Liver (tissue), 9 donors: ENCODE measurements around the gene PDIA4. TPM values are rescaled to one million over a fixed set of nuclear protein-coding genes. Genes with fewer than 3 reads are reported as not detected.

ENCODE experiments used
- DNase-seq: peaks from one replicate; pipeline ENCODE4 v3.0.0-alpha.2; 2017; ENCODE audit warnings: low spot score
- H3K27ac ChIP-seq, 2 donors: one replicate each; pipeline ENCODE4 v1.7.0; 2013; ENCODE audit warnings: inconsistent platforms in 2 of 2, low read length in 2 of 2, control low read depth in 1 of 2, low read depth in 1 of 2, mild to moderate bottlenecking in 1 of 2
- H3K27me3 ChIP-seq, 4 donors: one replicate each; pipeline versions ENCODE4 v1.6.1 to v1.7.0; 2013; ENCODE audit warnings: low read length in 3 of 4, inconsistent platforms in 1 of 4, mild to moderate bottlenecking in 1 of 4, moderate library complexity in 1 of 4; ENCODE audit not compliant: control insufficient read depth in 4 of 4, insufficient read depth in 4 of 4
- H3K36me3 ChIP-seq, 4 donors: one replicate each; pipeline versions ENCODE4 v1.6.1 to v1.7.0; 2013; ENCODE audit warnings: low read length in 3 of 4, mild to moderate bottlenecking in 3 of 4, low read depth in 1 of 4, moderate library complexity in 1 of 4; ENCODE audit not compliant: control insufficient read depth in 4 of 4, insufficient read depth in 3 of 4
- H3K4me1 ChIP-seq, 4 donors: one replicate each; pipeline versions ENCODE4 v1.6.1 to v1.7.0; 2013; ENCODE audit warnings: low read length in 3 of 4, mild to moderate bottlenecking in 3 of 4, moderate library complexity in 1 of 4; ENCODE audit not compliant: control insufficient read depth in 4 of 4, insufficient read depth in 4 of 4
- H3K4me3 ChIP-seq, 3 donors: one replicate each; pipeline versions ENCODE4 v1.6.1 to v1.7.0; 2013; ENCODE audit warnings: low read length in 3 of 3, control low read depth in 1 of 3, low read depth in 1 of 3, mild to moderate bottlenecking in 1 of 3
- H3K9ac ChIP-seq, 2 donors: one replicate each; pipeline ENCODE4 v1.7.0; 2013; ENCODE audit warnings: low read length in 2 of 2, mild to moderate bottlenecking in 2 of 2, moderate library complexity in 2 of 2, control low read depth in 1 of 2, low read depth in 1 of 2
- H3K9me3 ChIP-seq, 4 donors: one replicate each; pipeline versions ENCODE4 v1.6.1 to v1.7.0; 2013; ENCODE audit warnings: low read length in 3 of 4; ENCODE audit not compliant: control insufficient read depth in 4 of 4
- EGR1 ChIP-seq, 2 donors: IDR thresholded peaks; 2 replicates each; pipeline ENCODE4 v1.6.1; 2016 to 2018; ENCODE audit warnings: antibody characterized with exemption in 2 of 2, low read depth in 2 of 2
- FOXA1 ChIP-seq: IDR thresholded peaks from 2 replicates; pipeline ENCODE4 v1.6.1; 2016; ENCODE audit warnings: antibody characterized with exemption
- FOXA2 ChIP-seq: IDR thresholded peaks from 2 replicates; pipeline ENCODE4 v1.6.1; 2016; ENCODE audit warnings: antibody characterized with exemption
- HNF4A ChIP-seq, 2 donors: conservative IDR thresholded peaks; 2 replicates each; pipeline ENCODE4 v1.6.1; 2016; ENCODE audit warnings: antibody characterized with exemption in 2 of 2, mild to moderate bottlenecking in 2 of 2
- HNF4G ChIP-seq: IDR thresholded peaks from 2 replicates; pipeline ENCODE4 v1.6.1; 2016; ENCODE audit warnings: antibody characterized with exemption
- JUND ChIP-seq, 2 donors: IDR thresholded peaks; 2 replicates each; pipeline ENCODE4 v1.6.1; 2016; ENCODE audit warnings: antibody characterized with exemption in 2 of 2
- NR2F2 ChIP-seq: IDR thresholded peaks from 2 replicates; pipeline ENCODE4 v1.6.1; 2016; ENCODE audit warnings: antibody characterized with exemption
- RAD21 ChIP-seq, 2 donors: IDR thresholded peaks; 2 replicates each; pipeline ENCODE4 v1.6.1; 2016; ENCODE audit warnings: antibody characterized with exemption in 2 of 2, mild to moderate bottlenecking in 2 of 2
- RXRA ChIP-seq, 2 donors: IDR thresholded peaks; 2 replicates each; pipeline ENCODE4 v1.6.1; 2017 to 2018; ENCODE audit warnings: antibody characterized with exemption in 2 of 2, mild to moderate bottlenecking in 1 of 2
- SP1 ChIP-seq: IDR thresholded peaks from 2 replicates; pipeline ENCODE4 v1.6.1; 2018; ENCODE audit warnings: antibody characterized with exemption, mild to moderate bottlenecking
- TAF1 ChIP-seq: conservative IDR thresholded peaks from 2 replicates; pipeline ENCODE4 v1.6.1; 2016; ENCODE audit warnings: antibody characterized with exemption, mild to moderate bottlenecking
- YY1 ChIP-seq: IDR thresholded peaks from 2 replicates; pipeline ENCODE4 v1.6.1; 2016; ENCODE audit warnings: antibody characterized with exemption, mild to moderate bottlenecking
- ZBTB33 ChIP-seq: IDR thresholded peaks from 2 replicates; pipeline ENCODE4 v1.6.1; 2016; ENCODE audit warnings: antibody characterized with exemption
- WGBS: extraction: QIAGEN DNeasy Blood & Tissue Kit; methylation state at CpG from one replicate; pipeline ENCODE4 v1.1.7; 2013; 5-methylcytosine and 5-hydroxymethylcytosine counted together
- polyA plus RNA-seq, 2 donors: library from polyadenylated mRNA; stranded (reverse) in 1 of 2; unstranded in 1 of 2; fragments of 200-250 nt in 1 of 2; fragments of >200 nt in 1 of 2; fragmentation: Nextera tagmentation in 1 of 2; extraction: Ambion mirVana in 1 of 2; gene quantifications; one replicate each; pipeline versions ENCODE4 v1.2.1 to v1.2.3, GENCODE V29; 2013 to 2015
- total RNA-seq, 2 donors: library from RNA; depleted of rRNA; stranded (reverse); fragments of >200 nt; gene quantifications; one replicate each; pipeline ENCODE4 v1.2.3, GENCODE V29; 2014
- TF ChIP-seq, protein P1 (sequence below): fragments of 150-350 bp; IDR thresholded peaks from 2 replicates; pipeline ENCODE4 v1.5.1; 2017; ENCODE audit warnings: improper control_type of control experiment, low read depth, low read length; ENCODE audit not compliant: missing input control
- TF ChIP-seq, protein P2 (sequence below): IDR thresholded peaks from 2 replicates; pipeline ENCODE4 v1.6.1; 2016; ENCODE audit warnings: antibody characterized with exemption, mild to moderate bottlenecking
- donor health status: healthy.
- donor health status: healthy.
- donor health status: healthy.
- donor health status: healthy.
- donor health status: healthy.

Gene PDIA4
- total and polyA plus RNA-seq, 4 donors = 133 to 502 (median 233) TPM

DNA sequence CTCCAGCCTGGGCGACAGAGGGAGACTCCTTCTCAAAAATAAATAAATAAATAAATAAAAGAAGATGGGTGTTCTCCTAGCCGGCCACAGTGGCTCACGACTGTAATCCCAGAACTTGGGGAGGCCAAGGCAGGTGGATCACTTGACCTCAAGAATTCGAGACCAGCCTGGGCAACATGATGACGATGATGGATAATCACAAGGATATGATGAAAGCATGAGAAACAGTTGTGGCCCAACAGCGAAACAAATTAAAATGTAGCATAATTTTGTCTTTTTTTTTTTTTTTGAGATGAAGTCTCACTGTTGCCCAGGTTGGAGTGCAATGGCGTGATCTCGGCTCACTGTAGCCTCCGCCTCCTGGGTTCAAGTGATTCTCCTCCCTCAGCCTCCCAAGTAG is 49.3 kb upstream of the PDIA4 start:
- Histone ChIP-seq H3K36me3 (peaks cover 2 to 10% (median 5%) of the 10 kb centered on the region in 4 donors), H3K4me3 (no peak overlapping the region), H3K9me3 (no peaks in the 10 kb centered on the region), H3K4me1 (no peaks in the 10 kb centered on the region), H3K9ac (no peak overlapping the region), H3K27me3 (no peaks in the 10 kb centered on the region), H3K27ac (no peak overlapping the region)
- no peak for DNase-seq
- no peak for TF ChIP-seq NR2F2
- TF ChIP-seq RXRA (IDR thresholded peaks at IDR 0.05) = no peak
- TF ChIP-seq FOXA2 = no peak
- TF ChIP-seq SP1 = no peak
- TF ChIP-seq, protein P1, sequence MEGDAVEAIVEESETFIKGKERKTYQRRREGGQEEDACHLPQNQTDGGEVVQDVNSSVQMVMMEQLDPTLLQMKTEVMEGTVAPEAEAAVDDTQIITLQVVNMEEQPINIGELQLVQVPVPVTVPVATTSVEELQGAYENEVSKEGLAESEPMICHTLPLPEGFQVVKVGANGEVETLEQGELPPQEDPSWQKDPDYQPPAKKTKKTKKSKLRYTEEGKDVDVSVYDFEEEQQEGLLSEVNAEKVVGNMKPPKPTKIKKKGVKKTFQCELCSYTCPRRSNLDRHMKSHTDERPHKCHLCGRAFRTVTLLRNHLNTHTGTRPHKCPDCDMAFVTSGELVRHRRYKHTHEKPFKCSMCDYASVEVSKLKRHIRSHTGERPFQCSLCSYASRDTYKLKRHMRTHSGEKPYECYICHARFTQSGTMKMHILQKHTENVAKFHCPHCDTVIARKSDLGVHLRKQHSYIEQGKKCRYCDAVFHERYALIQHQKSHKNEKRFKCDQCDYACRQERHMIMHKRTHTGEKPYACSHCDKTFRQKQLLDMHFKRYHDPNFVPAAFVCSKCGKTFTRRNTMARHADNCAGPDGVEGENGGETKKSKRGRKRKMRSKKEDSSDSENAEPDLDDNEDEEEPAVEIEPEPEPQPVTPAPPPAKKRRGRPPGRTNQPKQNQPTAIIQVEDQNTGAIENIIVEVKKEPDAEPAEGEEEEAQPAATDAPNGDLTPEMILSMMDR = no peak
- WGBS = 84% methylated on average over 9 of the region's 9 CpGs

GRCh38 chr7:149075286-149075685 is 47.0 kb upstream of the PDIA4 start:
- TF ChIP-seq RAD21 (IDR thresholded peaks at IDR 0.05) = no peak
- TF ChIP-seq FOXA2 = no peak
- TF ChIP-seq HNF4A (conservative IDR thresholded peaks at IDR 0.05) = no peak
- TF ChIP-seq JUND (IDR thresholded peaks at IDR 0.05) = no peak
- no peak for TF ChIP-seq FOXA1
- no peak for TF ChIP-seq ZBTB33

GRCh38 chr7:149074116-149074885 is 46.0 kb upstream of the PDIA4 start:
- Histone ChIP-seq H3K27ac (no peak overlapping the region), H3K4me3 (no peak overlapping the region), H3K36me3 (peaks cover 1 to 36% (median 20%) of the 10 kb centered on the region in 4 donors), H3K9me3 (no peaks in the 10 kb centered on the region), H3K4me1 (no peaks in the 10 kb centered on the region), H3K27me3 (no peaks in the 10 kb centered on the region), H3K9ac (no peak overlapping the region)
- DNase-seq = no peak
- 86% methylated on average over 3 of the region's 3 CpGs for WGBS
- TF ChIP-seq JUND (IDR thresholded peaks at IDR 0.05) (no peak), NR2F2 (no peak), HNF4G (no peak), TAF1 (no peak), YY1 (no peak), SP1 (no peak), RAD21 (IDR thresholded peaks at IDR 0.05) (no peak), RXRA (IDR thresholded peaks at IDR 0.05) (no peak), EGR1 (IDR thresholded peaks at IDR 0.05; ENCODE audit: low read depth in 2 of 2) (no peak), HNF4A (conservative IDR thresholded peaks at IDR 0.05) (no peak)
- TF ChIP-seq, protein P1 = no peak
- TF ChIP-seq, protein P2, sequence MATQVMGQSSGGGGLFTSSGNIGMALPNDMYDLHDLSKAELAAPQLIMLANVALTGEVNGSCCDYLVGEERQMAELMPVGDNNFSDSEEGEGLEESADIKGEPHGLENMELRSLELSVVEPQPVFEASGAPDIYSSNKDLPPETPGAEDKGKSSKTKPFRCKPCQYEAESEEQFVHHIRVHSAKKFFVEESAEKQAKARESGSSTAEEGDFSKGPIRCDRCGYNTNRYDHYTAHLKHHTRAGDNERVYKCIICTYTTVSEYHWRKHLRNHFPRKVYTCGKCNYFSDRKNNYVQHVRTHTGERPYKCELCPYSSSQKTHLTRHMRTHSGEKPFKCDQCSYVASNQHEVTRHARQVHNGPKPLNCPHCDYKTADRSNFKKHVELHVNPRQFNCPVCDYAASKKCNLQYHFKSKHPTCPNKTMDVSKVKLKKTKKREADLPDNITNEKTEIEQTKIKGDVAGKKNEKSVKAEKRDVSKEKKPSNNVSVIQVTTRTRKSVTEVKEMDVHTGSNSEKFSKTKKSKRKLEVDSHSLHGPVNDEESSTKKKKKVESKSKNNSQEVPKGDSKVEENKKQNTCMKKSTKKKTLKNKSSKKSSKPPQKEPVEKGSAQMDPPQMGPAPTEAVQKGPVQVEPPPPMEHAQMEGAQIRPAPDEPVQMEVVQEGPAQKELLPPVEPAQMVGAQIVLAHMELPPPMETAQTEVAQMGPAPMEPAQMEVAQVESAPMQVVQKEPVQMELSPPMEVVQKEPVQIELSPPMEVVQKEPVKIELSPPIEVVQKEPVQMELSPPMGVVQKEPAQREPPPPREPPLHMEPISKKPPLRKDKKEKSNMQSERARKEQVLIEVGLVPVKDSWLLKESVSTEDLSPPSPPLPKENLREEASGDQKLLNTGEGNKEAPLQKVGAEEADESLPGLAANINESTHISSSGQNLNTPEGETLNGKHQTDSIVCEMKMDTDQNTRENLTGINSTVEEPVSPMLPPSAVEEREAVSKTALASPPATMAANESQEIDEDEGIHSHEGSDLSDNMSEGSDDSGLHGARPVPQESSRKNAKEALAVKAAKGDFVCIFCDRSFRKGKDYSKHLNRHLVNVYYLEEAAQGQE = no peak

More at GRCh38 chr7:149075286-149075685, 47.0 kb upstream of the PDIA4 start:
- Histone ChIP-seq H3K27ac (no peak overlapping the region), H3K36me3 (peaks cover 3 to 34% (median 19%) of the 10 kb centered on the region in 4 donors), H3K27me3 (no peaks in the 10 kb centered on the region), H3K9ac (no peak overlapping the region), H3K9me3 (no peaks in the 10 kb centered on the region), H3K4me3 (no peak overlapping the region), H3K4me1 (no peaks in the 10 kb centered on the region)
- 100% methylated on average over 2 of the region's 2 CpGs for WGBS
- DNase-seq = no peak
